ENCODE measurements around the gene HNRNPA1L2.
"Not testable (repeated sequence)": the region's sequence is repeated elsewhere in the genome, so short reads cannot be mapped to it uniquely, and the experiment has no call there.

Gene HNRNPA1L2

DNA sequence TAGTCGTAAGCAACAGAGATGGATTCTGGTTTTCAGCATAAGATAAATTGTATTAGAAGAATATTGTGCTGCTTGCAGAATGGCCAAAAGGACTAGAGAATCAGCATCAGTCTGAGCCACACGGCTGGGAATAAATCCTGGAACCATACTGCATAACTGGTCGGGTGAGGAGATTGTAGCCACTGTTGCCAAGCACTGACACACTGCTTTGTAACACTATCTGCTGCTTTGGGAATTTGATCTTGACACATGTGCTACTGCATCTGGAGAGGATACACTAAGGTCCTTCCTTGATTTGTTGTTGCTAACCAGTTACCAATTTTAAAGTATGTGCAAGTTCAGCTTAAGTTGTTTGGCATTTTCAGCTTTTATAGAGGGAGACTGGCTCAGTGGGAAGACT, 1.9 kb downstream of the HNRNPA1L2 start:
- no peak for DNase-seq (ENCODE audit: low read depth in 2 of 2, low spot score in 1 of 2)

DNA sequence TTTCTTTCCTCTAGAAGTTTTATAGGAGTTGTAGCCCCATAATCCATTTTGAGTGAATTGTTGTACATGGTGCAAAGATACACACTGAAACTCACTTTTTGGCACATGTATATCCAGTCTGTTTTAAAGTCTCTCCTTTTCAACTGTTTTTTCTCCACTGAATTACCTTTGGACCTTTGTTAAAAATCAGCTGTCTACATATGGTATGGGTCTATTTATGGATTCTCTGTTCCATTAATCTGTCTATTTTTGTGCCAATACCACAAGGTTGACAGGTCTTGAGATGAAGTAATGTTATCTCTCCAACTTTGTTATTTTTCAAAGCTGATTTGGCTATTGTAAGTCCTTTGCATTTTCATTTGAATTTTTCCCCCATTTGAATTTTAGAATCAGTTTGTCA, 4.7 kb downstream of the HNRNPA1L2 start:
- no peak for DNase-seq (ENCODE audit: low read depth in 2 of 2, low spot score in 1 of 2)

DNA sequence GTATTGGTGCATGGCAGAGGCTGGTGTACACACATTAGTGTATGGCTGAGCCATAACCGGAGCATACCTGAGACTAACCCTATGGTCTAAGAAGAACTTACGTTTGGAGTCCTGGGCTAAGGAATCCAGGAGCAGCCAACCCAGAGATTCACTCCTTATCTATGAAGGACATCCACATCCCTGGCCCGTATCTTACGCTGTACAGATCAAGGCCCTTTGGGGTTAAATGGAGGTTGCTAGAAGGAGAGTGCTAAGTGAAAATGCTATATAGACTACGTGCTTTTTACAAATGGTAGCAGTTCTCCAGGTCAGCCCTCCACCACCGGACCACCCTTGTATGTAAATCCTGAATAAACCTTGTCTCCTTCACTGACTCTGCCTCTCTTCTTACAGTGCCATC, 8.5 kb downstream of the HNRNPA1L2 start:
- no peak for DNase-seq (ENCODE audit: low read depth in 2 of 2, low spot score in 1 of 2)

- DNase-seq (ENCODE audit: low read depth in 2 of 2, low spot score in 1 of 2), result no peak
Measured at GRCh38 chr13:52651897-52652195, 9.6 kb downstream of the HNRNPA1L2 start.

- DNase-seq (ENCODE audit: low read depth in 2 of 2, low spot score in 1 of 2), result peak; percentile 89 to 91
Measured at GRCh38 chr13:52652196-52652979, 10.2 kb downstream of the HNRNPA1L2 start, which contains the start of gene SUGT1. SUGT1 (plus strand) TSS chr13:52652836; CDS start chr13:52652921, 85 bp downstream.

DNA sequence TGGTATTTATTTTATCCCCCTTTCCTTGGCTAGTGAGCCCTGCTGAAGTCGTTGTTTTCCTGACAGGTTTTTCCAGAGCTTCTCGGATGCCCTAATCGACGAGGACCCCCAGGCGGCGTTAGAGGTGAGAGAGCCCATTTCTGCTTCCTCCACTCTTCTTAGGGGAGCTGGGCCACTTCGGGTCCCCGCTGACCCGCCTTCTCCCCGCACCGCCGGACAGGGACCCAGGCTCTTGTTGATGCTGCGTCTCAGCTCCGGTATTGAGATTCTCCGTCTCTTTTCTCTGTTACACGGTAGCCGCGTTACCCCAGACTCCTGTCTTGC, 10.7 kb downstream of the HNRNPA1L2 start:
- DNase-seq (ENCODE audit: low read depth in 2 of 2, low spot score in 1 of 2), result peak in 1 of 2 donors; percentile 14

GRCh38 chr13:52659340-52659739, 17.1 kb downstream of the HNRNPA1L2 start:
- DNase-seq (ENCODE audit: low read depth in 2 of 2, low spot score in 1 of 2), result no peak

DNA sequence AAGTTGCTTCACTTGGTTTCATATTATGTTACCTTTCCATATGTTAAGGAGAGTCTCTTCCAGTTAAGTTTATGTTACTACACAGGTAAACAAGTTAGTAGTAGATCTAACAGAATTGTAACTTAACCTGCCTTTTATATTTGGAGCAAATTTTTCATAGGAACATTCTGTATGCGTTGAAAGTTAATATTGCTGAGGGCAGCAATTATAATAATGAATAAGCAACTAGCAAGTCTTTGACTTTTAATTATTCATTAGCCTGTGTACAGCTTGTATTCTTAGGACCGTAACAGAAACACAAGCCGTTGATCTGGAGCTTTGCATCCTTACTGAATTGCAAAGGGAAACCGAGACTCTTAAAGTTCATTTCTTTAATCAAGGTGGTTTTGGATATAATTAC, 22.0 kb downstream of the HNRNPA1L2 start:
- no peak for DNase-seq (ENCODE audit: low read depth in 2 of 2, low spot score in 1 of 2)

- DNase-seq (ENCODE audit: low read depth in 2 of 2, low spot score in 1 of 2), result no peak
Measured at GRCh38 chr13:52665325-52665724, 23.1 kb downstream of the HNRNPA1L2 start.

DNA sequence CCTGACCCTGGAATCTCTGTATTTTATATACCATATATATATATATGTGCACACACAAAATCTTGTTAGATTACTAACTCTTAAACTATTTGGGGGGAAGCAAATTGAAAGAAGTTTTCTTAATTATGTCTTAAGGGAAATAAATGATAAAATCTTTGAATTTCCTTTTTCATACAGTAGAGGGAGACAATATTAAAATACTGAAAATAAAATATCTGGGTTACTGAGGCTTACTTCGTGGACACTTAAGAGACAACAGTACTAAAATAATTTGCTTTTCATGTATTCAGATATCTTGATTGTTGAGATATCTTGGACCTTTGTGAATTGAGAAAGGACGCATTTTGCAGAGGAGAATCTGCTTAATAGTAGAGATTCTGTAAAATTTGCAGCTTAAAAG, 27.4 kb downstream of the HNRNPA1L2 start:
- no peak for DNase-seq (ENCODE audit: low read depth in 2 of 2, low spot score in 1 of 2)

DNA sequence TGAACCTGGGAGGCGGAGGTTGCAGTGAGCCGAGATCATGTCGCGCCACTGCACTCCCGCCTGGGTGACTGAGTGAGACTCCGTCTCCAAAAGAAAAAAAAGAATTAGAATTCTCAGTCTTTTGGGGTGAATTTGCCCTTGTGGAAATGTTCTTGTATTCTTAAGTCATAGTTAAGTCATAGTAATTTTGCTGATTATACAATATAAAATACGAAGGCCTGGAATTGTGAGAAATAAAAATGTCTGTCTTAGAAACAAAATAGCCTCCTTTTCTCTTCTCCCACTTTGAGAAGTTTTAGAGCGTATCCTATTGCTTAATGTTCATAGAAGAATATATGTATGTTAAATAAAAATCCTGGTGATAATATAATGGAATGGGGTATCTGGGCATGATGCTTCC, 28.5 kb downstream of the HNRNPA1L2 start:
- DNase-seq (ENCODE audit: low read depth in 2 of 2, low spot score in 1 of 2), result no peak

DNA sequence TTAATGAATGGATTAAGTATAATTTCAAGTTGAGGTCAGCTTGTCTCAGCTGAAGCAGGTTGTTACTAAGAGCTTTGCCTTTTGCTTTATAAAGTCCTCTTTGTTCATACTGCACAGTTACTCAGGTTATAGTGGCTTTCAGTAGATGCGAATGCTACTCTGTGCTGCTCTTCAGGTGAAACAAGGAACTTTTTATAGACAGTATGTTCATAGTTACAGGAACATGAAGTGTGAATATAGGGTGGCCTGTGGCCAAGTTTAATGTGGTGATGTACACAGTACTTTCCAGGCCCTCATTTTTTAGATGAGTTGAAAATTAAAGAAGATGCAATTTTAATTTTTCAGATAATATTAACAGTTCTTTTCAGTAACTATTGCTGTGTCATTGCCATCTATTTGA, 31.2 kb downstream of the HNRNPA1L2 start:
- no peak for DNase-seq (ENCODE audit: low read depth in 2 of 2, low spot score in 1 of 2)

GRCh38 chr13:52677823-52678222, 35.6 kb downstream of the HNRNPA1L2 start:
- DNase-seq (ENCODE audit: low read depth in 2 of 2, low spot score in 1 of 2), result no peak

GRCh38 chr13:52685806-52686205, 43.6 kb downstream of the HNRNPA1L2 start:
- DNase-seq (ENCODE audit: low read depth in 2 of 2, low spot score in 1 of 2), result not testable (repeated sequence)

GRCh38 chr13:52686376-52686775, 44.1 kb downstream of the HNRNPA1L2 start:
- DNase-seq (ENCODE audit: low read depth in 2 of 2, low spot score in 1 of 2), result no peak

Measured in stimulated activated CD8-positive, alpha-beta memory T cell treated with anti-CD3 and anti-CD28 coated beads, Interleukin-4, amount 100 ng/mL, for 4 hours (primary cell).